ENCODE results near the gene PXDN.

The PXDN gene

GRCh38 chr2:1631292-1632001 lies 112.9 kb downstream of the PXDN start:
- Histone ChIP-seq H3K4me2 (no peak overlapping the region), H3K36me3 (ENCODE audit: insufficient read depth) (no peaks in the 10 kb centered on the region), H3K27me3 (ENCODE audit: insufficient read depth, low read depth) (no peaks in the 10 kb centered on the region), H2AFZ (ENCODE audit: low read depth) (no peak overlapping the region), H3K4me1 (ENCODE audit: low read depth, poor library complexity, severe bottlenecking) (no peaks in the 10 kb centered on the region), H3K27ac (no peak overlapping the region), H4K20me1 (ENCODE audit: insufficient read depth) (no peaks in the 10 kb centered on the region), H3K79me2 (ENCODE audit: insufficient read depth, low read depth) (no peaks in the 10 kb centered on the region), H3K4me3 (IDR thresholded peaks at IDR 0.05; ENCODE audit: insufficient read depth, low read depth, low read length) (no peak overlapping the region), H3K9ac (no peak overlapping the region)
- TF ChIP-seq CTCF (conservative IDR thresholded peaks at IDR 0.05; ENCODE audit: low read depth, low read length), result no peak

- Histone ChIP-seq H3K9ac (no peak overlapping the region), H3K4me2 (no peak overlapping the region), H2AFZ (ENCODE audit: low read depth) (no peak overlapping the region), H3K4me1 (ENCODE audit: low read depth, poor library complexity, severe bottlenecking) (no peaks in the 10 kb centered on the region), H4K20me1 (ENCODE audit: insufficient read depth) (no peaks in the 10 kb centered on the region), H3K27ac (no peak overlapping the region), H3K27me3 (ENCODE audit: insufficient read depth, low read depth) (no peaks in the 10 kb centered on the region), H3K4me3 (IDR thresholded peaks at IDR 0.05; ENCODE audit: insufficient read depth, low read depth, low read length) (no peak overlapping the region), H3K36me3 (ENCODE audit: insufficient read depth) (no peaks in the 10 kb centered on the region), H3K79me2 (ENCODE audit: insufficient read depth, low read depth) (no peaks in the 10 kb centered on the region)
- TF ChIP-seq CTCF (conservative IDR thresholded peaks at IDR 0.05; ENCODE audit: low read depth, low read length), result no peak
Measured at GRCh38 chr2:1628893-1629292, 115.4 kb downstream of the PXDN start.

- no peak overlapping the region for H3K4me3 ChIP-seq (IDR thresholded peaks at IDR 0.05; ENCODE audit: insufficient read depth, low read depth, low read length)
- H3K79me2 ChIP-seq (ENCODE audit: insufficient read depth, low read depth), result no peaks in the 10 kb centered on the region
- no peaks in the 10 kb centered on the region for H4K20me1 ChIP-seq (ENCODE audit: insufficient read depth)
- H3K27ac ChIP-seq, result no peak overlapping the region
- no peak overlapping the region for H3K4me2 ChIP-seq
- H3K27me3 ChIP-seq (ENCODE audit: insufficient read depth, low read depth), result no peaks in the 10 kb centered on the region
- H3K9ac ChIP-seq, result no peak overlapping the region
- H3K4me1 ChIP-seq (ENCODE audit: low read depth, poor library complexity, severe bottlenecking), result no peaks in the 10 kb centered on the region
- no peak overlapping the region for H2AFZ ChIP-seq (ENCODE audit: low read depth)
- H3K36me3 ChIP-seq (ENCODE audit: insufficient read depth), result no peaks in the 10 kb centered on the region
- no peak for TF ChIP-seq CTCF (conservative IDR thresholded peaks at IDR 0.05; ENCODE audit: low read depth, low read length)
Measured at GRCh38 chr2:1627628-1628381, 116.5 kb downstream of the PXDN start.

GRCh38 chr2:1626271-1626681 lies 118.0 kb downstream of the PXDN start:
- H3K27ac ChIP-seq, result no peak overlapping the region
- H3K4me1 ChIP-seq (ENCODE audit: low read depth, poor library complexity, severe bottlenecking), result no peaks in the 10 kb centered on the region
- H3K27me3 ChIP-seq (ENCODE audit: insufficient read depth, low read depth), result no peaks in the 10 kb centered on the region
- no peak overlapping the region for H3K4me2 ChIP-seq
- no peaks in the 10 kb centered on the region for H3K36me3 ChIP-seq (ENCODE audit: insufficient read depth)
- no peaks in the 10 kb centered on the region for H3K79me2 ChIP-seq (ENCODE audit: insufficient read depth, low read depth)
- no peak overlapping the region for H3K9ac ChIP-seq
- H4K20me1 ChIP-seq (ENCODE audit: insufficient read depth), result no peaks in the 10 kb centered on the region
- no peak for TF ChIP-seq CTCF (conservative IDR thresholded peaks at IDR 0.05; ENCODE audit: low read depth, low read length)
- no peak overlapping the region for H2AFZ ChIP-seq (ENCODE audit: low read depth)
- H3K4me3 ChIP-seq (IDR thresholded peaks at IDR 0.05; ENCODE audit: insufficient read depth, low read depth, low read length), result no peak overlapping the region
